GM13977 (cell line): ENCODE measurements around the gene EVC.

ENCODE experiments used
- DNase-seq: peaks from one replicate; pipeline ENCODE4 v3.0.0; 2012; ENCODE audit warnings: low spot score
- CTCF ChIP-seq: IDR thresholded peaks from 2 replicates; pipeline ENCODE4 v1.5.1; 2012; ENCODE audit warnings: mild to moderate bottlenecking, control low read depth; ENCODE audit not compliant: insufficient read depth; ENCODE audit errors: extremely low read depth, missing control alignments
- in situ Hi-C: fragments of 300-500 bp; cut with MboI; formaldehyde crosslinking; loops from one replicate; pipeline ENCODE4 v1.12.0; 2022; ENCODE audit warnings: low sequenced_read_pairs, low pct_unique_long_range_greater_than_20kb, mixed read lengths, inconsistent platforms; ENCODE audit not compliant: unreplicated experiment

Gene EVC

GRCh38 chr4:5747738-5748375 is 36.9 kb downstream of the EVC start:
- in situ Hi-C loops, result no loop called here
- no peak for TF ChIP-seq CTCF
- DNase-seq, result no peak

GRCh38 chr4:5749568-5749967 is 38.6 kb downstream of the EVC start:
- TF ChIP-seq CTCF, result no peak
- in situ Hi-C loops, result no loop called here
- no peak for DNase-seq

GRCh38 chr4:5750052-5750945 is 39.3 kb downstream of the EVC start:
- TF ChIP-seq CTCF, result no peak
- in situ Hi-C loops, result no loop called here
- no peak for DNase-seq

- no peak for DNase-seq
- in situ Hi-C loops, result no loop called here
- no peak for TF ChIP-seq CTCF
Observed at GRCh38 chr4:5750946-5751665, 40.1 kb downstream of the EVC start.

DNA sequence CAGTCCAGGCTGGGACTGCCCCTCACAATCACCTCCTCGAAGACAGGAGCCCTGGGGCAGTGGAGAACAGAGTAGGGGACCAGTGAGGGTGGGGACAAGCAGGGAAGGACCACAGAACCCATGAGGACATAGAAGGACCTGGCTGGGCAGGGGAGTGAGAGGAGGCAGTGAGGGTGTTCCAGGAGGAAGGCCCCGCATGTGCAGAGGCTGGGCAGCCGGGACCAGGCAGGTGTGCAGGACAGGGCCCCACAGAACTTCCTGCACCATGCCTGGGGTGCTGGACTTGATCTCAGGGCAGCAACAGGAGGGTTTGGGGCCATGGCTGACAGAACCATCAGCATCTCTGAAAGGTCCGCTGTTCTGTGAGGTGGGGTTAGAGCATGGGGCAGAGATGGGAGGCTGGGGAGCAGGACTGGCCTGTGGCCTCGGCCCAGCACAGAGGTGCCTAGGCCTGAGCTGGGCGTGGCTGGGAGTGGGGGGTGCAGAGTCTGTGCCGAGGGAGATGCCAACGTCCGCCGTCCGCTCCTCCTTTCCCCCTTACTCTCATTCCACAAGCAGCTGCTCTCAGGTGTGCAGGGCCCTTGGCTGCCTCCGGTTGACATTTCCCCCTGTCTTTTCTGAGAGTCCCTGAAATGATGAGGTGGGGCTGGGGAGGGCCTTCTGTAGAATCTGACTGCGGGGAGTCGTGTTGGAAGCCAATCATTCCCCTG is 40.8 kb downstream of the EVC start:
- TF ChIP-seq CTCF, result no peak
- no peak for DNase-seq
- in situ Hi-C loops, result no loop called here
